Panc1 (cell line): ENCODE measurements around the gene MS4A15.

Experiments used
- CTCF ChIP-seq: fragments of 450-650 bp; IDR thresholded peaks from 2 replicates; pipeline ENCODE4 v1.5.1; 2017; ENCODE audit warnings: mild to moderate bottlenecking
- POLR2AphosphoS5 ChIP-seq: IDR thresholded peaks from 2 replicates; pipeline ENCODE4 v1.6.1; 2012; ENCODE audit warnings: mild to moderate bottlenecking, low read depth, low read length, moderate library complexity
- REST ChIP-seq, 2 experiments: IDR thresholded peaks; 2 replicates each; pipeline ENCODE4 v1.6.1; 2011 to 2012; ENCODE audit warnings: low read depth in 2 of 2, control low read depth in 1 of 2, low read length in 1 of 2, mild to moderate bottlenecking in 1 of 2, moderate library complexity in 1 of 2; ENCODE audit not compliant: insufficient read depth in 1 of 2
- SIN3A ChIP-seq: IDR thresholded peaks from 2 replicates; pipeline ENCODE4 v1.6.1; 2012; ENCODE audit warnings: low read depth, mild to moderate bottlenecking, low read length, moderate library complexity, borderline replicate concordance; ENCODE audit not compliant: insufficient read depth
- TCF7L2 ChIP-seq: IDR thresholded peaks from 2 replicates; pipeline ENCODE4 v1.6.1; 2011; ENCODE audit warnings: mild to moderate bottlenecking, low read depth, low read length, inconsistent platforms

- TF ChIP-seq CTCF (no peak), POLR2AphosphoS5 (no peak), SIN3A (no peak), TCF7L2 (no peak), REST (IDR thresholded peaks at IDR 0.05; ENCODE audit: insufficient read depth in 1 of 2, low read depth in 2 of 2, low read length in 1 of 2) (no peak)
Measured at GRCh38 chr11:60809249-60809648, 52.6 kb downstream of the MS4A15 start.
